Fibroblast of lung (primary cell): ENCODE results near the gene FMNL2. TPM values are rescaled to one million over a fixed set of nuclear protein-coding genes. Genes with fewer than 3 reads are reported as not detected.

Source experiments
- DNase-seq, 2 donors: peaks; one replicate each; pipeline versions ENCODE4 v3.0.0 to v3.0.0-alpha.2; 2010; ENCODE audit warnings: low read depth in 2 of 2
- H2AFZ ChIP-seq: 2 replicates; pipeline ENCODE4 v1.5.1; 2012; ENCODE audit warnings: low read length, control low read depth, inconsistent platforms
- H3K27ac ChIP-seq: 2 replicates; pipeline ENCODE4 v1.5.1; 2011; ENCODE audit warnings: low read length, control low read depth; ENCODE audit not compliant: insufficient read depth
- H3K27me3 ChIP-seq: 2 replicates; pipeline ENCODE4 v1.5.1; 2011; ENCODE audit warnings: mild to moderate bottlenecking, low read length; ENCODE audit not compliant: control insufficient read depth, insufficient read depth
- H3K36me3 ChIP-seq: 2 replicates; pipeline ENCODE4 v1.5.1; 2011; ENCODE audit warnings: low read length; ENCODE audit not compliant: control insufficient read depth, insufficient read depth
- H3K4me1 ChIP-seq: 2 replicates; pipeline ENCODE4 v1.5.1; 2011; ENCODE audit warnings: low read length; ENCODE audit not compliant: control insufficient read depth, insufficient read depth; ENCODE audit errors: extremely low read depth
- H3K4me2 ChIP-seq: 2 replicates; pipeline ENCODE4 v1.5.1; 2011; ENCODE audit warnings: low read length, control low read depth; ENCODE audit not compliant: insufficient read depth; ENCODE audit errors: extremely low read depth
- H3K4me3 ChIP-seq, 4 experiments: fragments of 200-600 bp in 1 of 4; sonication (generic) in 1 of 4; replicated peaks in 1 of 4; 2 replicates each; pipeline ENCODE4 v1.5.1; 2011 to 2016; ENCODE audit warnings: low read length in 4 of 4, low read depth in 3 of 4, mild to moderate bottlenecking in 3 of 4, control low read depth in 2 of 4, inconsistent platforms in 1 of 4, mixed read lengths in 1 of 4; ENCODE audit not compliant: insufficient read depth in 1 of 4; ENCODE audit errors: control extremely low read depth in 1 of 4
- H3K79me2 ChIP-seq: 2 replicates; pipeline ENCODE4 v1.5.1; 2012; ENCODE audit warnings: mild to moderate bottlenecking, low read length, inconsistent platforms; ENCODE audit not compliant: control insufficient read depth, insufficient read depth
- H3K9ac ChIP-seq: 2 replicates; pipeline ENCODE4 v1.5.1; 2011; ENCODE audit warnings: mild to moderate bottlenecking, low read length, control low read depth; ENCODE audit not compliant: insufficient read depth
- H3K9me3 ChIP-seq: 2 replicates; pipeline ENCODE4 v1.5.1; 2012; ENCODE audit warnings: low read depth, low read length; ENCODE audit not compliant: control insufficient read depth, insufficient read depth
- H4K20me1 ChIP-seq: 2 replicates; pipeline ENCODE4 v1.5.1; 2011; ENCODE audit warnings: low read length; ENCODE audit not compliant: control insufficient read depth, insufficient read depth; ENCODE audit errors: extremely low read depth
- CTCF ChIP-seq, 2 donors: IDR thresholded peaks in 1 of 2; conservative IDR thresholded peaks in 1 of 2; 1 replicate in 1 of 2; 2 replicates in 1 of 2; pipeline ENCODE4 v1.5.1; 2011 to 2012; ENCODE audit warnings: low read length in 2 of 2, control low read depth in 1 of 2, inconsistent platforms in 1 of 2, low read depth in 1 of 2, mild to moderate bottlenecking in 1 of 2
- EZH2 ChIP-seq: IDR thresholded peaks from 2 replicates; pipeline ENCODE4 v1.5.1; 2012; ENCODE audit warnings: low read length, control low read depth, mild to moderate bottlenecking; ENCODE audit errors: missing control alignments
- polyA plus RNA-seq, 2 donors: library from polyadenylated mRNA; depleted of rRNA in 1 of 2; stranded (reverse) in 1 of 2; unstranded in 1 of 2; fragments of >200 nt; gene quantifications; 2 replicates each; pipeline ENCODE4 v1.2.1, GENCODE V29; 2011 to 2012; ENCODE audit warnings: missing spikeins in 1 of 2
- total RNA-seq: library from RNA; depleted of rRNA; stranded (reverse); fragments of >200 nt; gene quantifications from 2 replicates; pipeline ENCODE4 v1.2.1, GENCODE V29; 2014

The FMNL2 gene
- total and polyA plus RNA-seq, 2 donors (not counting 1 experiment from before 2014, with no cell fraction given): 12.0 to 30.2 TPM

- no peaks in the 10 kb centered on the region for H4K20me1 ChIP-seq
- no peak overlapping the region for H3K4me2 ChIP-seq
- H3K9ac ChIP-seq: no peak overlapping the region
- no peaks in the 10 kb centered on the region for H3K4me1 ChIP-seq
- TF ChIP-seq EZH2: no peak
- no peak for TF ChIP-seq CTCF (conservative IDR thresholded peaks at IDR 0.05 in 1 of 2, IDR thresholded peaks at IDR 0.05 in 1 of 2; ENCODE audit: low read depth in 1 of 2, low read length in 2 of 2)
- peaks cover 2% of the 10 kb centered on the region for H3K79me2 ChIP-seq
- H3K27ac ChIP-seq: no peak overlapping the region
- no peak overlapping the region for H3K4me3 ChIP-seq
- H3K27me3 ChIP-seq: no peaks in the 10 kb centered on the region
- peak; percentile 77 to 90 for DNase-seq
- no peaks in the 10 kb centered on the region for H3K9me3 ChIP-seq
- H2AFZ ChIP-seq: no peak overlapping the region
- H3K36me3 ChIP-seq: no peaks in the 10 kb centered on the region
These were observed 188.1 kb downstream of the FMNL2 start for GRCh38 chr2:152523091-152523490.

GRCh38 chr2:152525277-152525838 lies 190.4 kb downstream of the FMNL2 start:
- no peaks in the 10 kb centered on the region for H3K4me1 ChIP-seq
- H3K27me3 ChIP-seq: no peaks in the 10 kb centered on the region
- H4K20me1 ChIP-seq: no peaks in the 10 kb centered on the region
- H3K9me3 ChIP-seq: no peaks in the 10 kb centered on the region
- H3K36me3 ChIP-seq: no peaks in the 10 kb centered on the region
- H3K9ac ChIP-seq: no peak overlapping the region
- peaks cover 2% of the 10 kb centered on the region for H3K79me2 ChIP-seq
- H3K4me3 ChIP-seq: no peak overlapping the region
- peak overlapping the region; percentile 1 for H3K4me2 ChIP-seq
- H2AFZ ChIP-seq: no peak overlapping the region
- peak overlapping the region; percentile 6 for H3K27ac ChIP-seq
- peak in 1 of 2 donors; percentile 77 for DNase-seq
- TF ChIP-seq CTCF (conservative IDR thresholded peaks at IDR 0.05 in 1 of 2, IDR thresholded peaks at IDR 0.05 in 1 of 2; ENCODE audit: low read depth in 1 of 2, low read length in 2 of 2) (no peak), EZH2 (no peak)

- H3K36me3 ChIP-seq: no peaks in the 10 kb centered on the region
These were observed 194.6 kb downstream of the FMNL2 start for GRCh38 chr2:152529420-152530115.

More at GRCh38 chr2:152529420-152530115, 194.6 kb downstream of the FMNL2 start:
- Histone ChIP-seq H4K20me1 (no peaks in the 10 kb centered on the region), H2AFZ (no peak overlapping the region), H3K4me2 (no peak overlapping the region), H3K27ac (no peak overlapping the region), H3K79me2 (no peaks in the 10 kb centered on the region), H3K4me3 (no peak overlapping the region), H3K9me3 (no peaks in the 10 kb centered on the region), H3K4me1 (no peaks in the 10 kb centered on the region), H3K9ac (no peak overlapping the region), H3K27me3 (no peaks in the 10 kb centered on the region)
- DNase-seq: no peak
- TF ChIP-seq EZH2 (no peak), CTCF (conservative IDR thresholded peaks at IDR 0.05 in 1 of 2, IDR thresholded peaks at IDR 0.05 in 1 of 2; ENCODE audit: low read depth in 1 of 2, low read length in 2 of 2) (no peak)
